HL-60 (cell line): Measurements from ENCODE around the gene COA7.

Source experiments
- DNase-seq, 2 experiments: peaks; one replicate each; pipeline ENCODE4 v3.0.0-alpha.2; 2010 to 2020; ENCODE audit warnings: low read depth in 1 of 2, low spot score in 1 of 2
- H3K27ac ChIP-seq: fragments of 250-450 bp; sonication (Bioruptor Pico); replicated peaks from 2 replicates; pipeline ENCODE4 v1.5.1; 2020; ENCODE audit warnings: mild to moderate bottlenecking, moderate library complexity
- H3K27me3 ChIP-seq: fragments of 250-450 bp; sonication (Bioruptor Pico); 2 replicates; pipeline ENCODE4 v1.5.1; 2021; ENCODE audit warnings: mild to moderate bottlenecking, moderate library complexity; ENCODE audit not compliant: insufficient read depth, poor library complexity, severe bottlenecking
- H3K4me3 ChIP-seq: replicated peaks from 2 replicates; pipeline ENCODE4 v1.5.1; 2011; ENCODE audit warnings: mild to moderate bottlenecking, control low read depth, low read length; ENCODE audit not compliant: insufficient read depth
- CTCF ChIP-seq: IDR thresholded peaks from one replicate; pipeline ENCODE4 v1.5.1; 2011; ENCODE audit warnings: low read length, control low read depth, inconsistent platforms; ENCODE audit not compliant: insufficient read depth
- GABPA ChIP-seq: IDR thresholded peaks from 2 replicates; pipeline ENCODE4 v1.6.1; 2012; ENCODE audit warnings: low read depth
- POLR2AphosphoS5 ChIP-seq: IDR thresholded peaks from 2 replicates; pipeline ENCODE4 v1.6.1; 2012; ENCODE audit warnings: low read depth
- REST ChIP-seq: IDR thresholded peaks from 2 replicates; pipeline ENCODE4 v1.6.1; 2012; ENCODE audit warnings: low read depth; ENCODE audit not compliant: insufficient replicate concordance
- SPI1 ChIP-seq: IDR thresholded peaks from 2 replicates; pipeline ENCODE4 v1.6.1; 2012; ENCODE audit warnings: low read depth, mild to moderate bottlenecking, borderline replicate concordance

COA7 gene

GRCh38 chr1:52741259-52741658 is 43.1 kb upstream of the COA7 start:
- no peak overlapping the region for H3K27ac ChIP-seq
- no peak for DNase-seq
- H3K27me3 ChIP-seq: no peaks in the 10 kb centered on the region
- H3K4me3 ChIP-seq: no peak overlapping the region
- no peak for TF ChIP-seq POLR2AphosphoS5
- no peak for TF ChIP-seq REST
- no peak for TF ChIP-seq SPI1
- TF ChIP-seq GABPA: no peak
- TF ChIP-seq CTCF: no peak

GRCh38 chr1:52739699-52740467 is 41.7 kb upstream of the COA7 start:
- no peak for DNase-seq
- TF ChIP-seq SPI1 (no peak), POLR2AphosphoS5 (no peak), REST (no peak), GABPA (no peak), CTCF (no peak)
- Histone ChIP-seq H3K27ac (no peak overlapping the region), H3K27me3 (no peaks in the 10 kb centered on the region), H3K4me3 (no peak overlapping the region)

GRCh38 chr1:52738893-52739292 is 40.7 kb upstream of the COA7 start:
- Histone ChIP-seq H3K27ac (no peak overlapping the region), H3K27me3 (no peaks in the 10 kb centered on the region), H3K4me3 (no peak overlapping the region)
- DNase-seq: no peak
- TF ChIP-seq GABPA (no peak), SPI1 (no peak), REST (no peak), POLR2AphosphoS5 (no peak)
